Right lobe of liver (tissue), 4 donors: ENCODE measurements around the gene ASPHD2.

Experiments
- POLR2A ChIP-seq: fragments of 450-650 bp; IDR thresholded peaks from one replicate; pipeline ENCODE4 v1.6.1; 2017; ENCODE audit warnings: antibody characterized with exemption, mild to moderate bottlenecking
- TF ChIP-seq, protein P1 (sequence below), 4 donors: fragments of 200-600 bp in 3 of 4; fragments of 450-650 bp in 1 of 4; IDR thresholded peaks; one replicate each; pipeline versions ENCODE4 v1.5.1 to v1.8.0; 2016 to 2022; ENCODE audit warnings: antibody characterized with exemption in 4 of 4, mild to moderate bottlenecking in 2 of 4
- donor health status: DM: no; HTN: no; CAD: no.
- donor health status: DM: no; HTN: no; CAD: no.
- donor health status: DM: no; HTN: yes; CAD: no.

DNA sequence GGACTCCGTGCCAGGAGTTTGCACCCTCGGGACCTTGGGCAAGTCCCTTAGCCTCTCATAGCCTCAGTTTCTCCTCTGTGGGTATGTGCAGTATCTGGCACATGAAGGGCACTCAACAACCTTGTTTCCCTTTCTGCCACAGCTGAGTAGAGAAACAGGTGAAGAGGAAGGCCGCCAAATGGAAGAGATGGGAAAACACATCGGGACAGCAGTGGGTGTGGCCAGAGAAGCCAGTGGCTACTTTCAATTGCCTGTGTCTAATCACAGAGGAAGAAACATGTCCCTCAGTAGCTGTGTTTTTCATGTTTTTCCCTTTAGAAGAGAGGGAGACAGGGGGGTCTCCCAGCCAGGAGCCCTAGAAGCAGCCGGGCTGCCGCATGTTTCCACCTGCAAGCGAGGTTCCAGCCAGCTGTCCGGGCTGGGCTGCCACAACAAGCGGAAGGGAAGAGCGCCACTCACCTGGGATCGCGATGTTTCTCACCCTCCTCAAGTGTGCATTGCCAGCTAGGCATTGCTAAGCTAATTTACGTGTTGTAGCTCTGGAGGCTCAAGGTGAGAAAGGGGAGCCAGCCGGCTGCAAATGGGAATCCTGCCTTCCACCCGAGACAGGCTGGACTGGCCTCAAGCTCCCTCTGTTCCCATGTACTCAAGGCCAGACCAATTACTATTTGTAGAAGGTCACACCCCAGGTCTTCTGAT is 16.7 kb downstream of the ASPHD2 start:
- no peak for TF ChIP-seq POLR2A
- TF ChIP-seq, protein P1, sequence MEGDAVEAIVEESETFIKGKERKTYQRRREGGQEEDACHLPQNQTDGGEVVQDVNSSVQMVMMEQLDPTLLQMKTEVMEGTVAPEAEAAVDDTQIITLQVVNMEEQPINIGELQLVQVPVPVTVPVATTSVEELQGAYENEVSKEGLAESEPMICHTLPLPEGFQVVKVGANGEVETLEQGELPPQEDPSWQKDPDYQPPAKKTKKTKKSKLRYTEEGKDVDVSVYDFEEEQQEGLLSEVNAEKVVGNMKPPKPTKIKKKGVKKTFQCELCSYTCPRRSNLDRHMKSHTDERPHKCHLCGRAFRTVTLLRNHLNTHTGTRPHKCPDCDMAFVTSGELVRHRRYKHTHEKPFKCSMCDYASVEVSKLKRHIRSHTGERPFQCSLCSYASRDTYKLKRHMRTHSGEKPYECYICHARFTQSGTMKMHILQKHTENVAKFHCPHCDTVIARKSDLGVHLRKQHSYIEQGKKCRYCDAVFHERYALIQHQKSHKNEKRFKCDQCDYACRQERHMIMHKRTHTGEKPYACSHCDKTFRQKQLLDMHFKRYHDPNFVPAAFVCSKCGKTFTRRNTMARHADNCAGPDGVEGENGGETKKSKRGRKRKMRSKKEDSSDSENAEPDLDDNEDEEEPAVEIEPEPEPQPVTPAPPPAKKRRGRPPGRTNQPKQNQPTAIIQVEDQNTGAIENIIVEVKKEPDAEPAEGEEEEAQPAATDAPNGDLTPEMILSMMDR (IDR thresholded peaks at IDR 0.05) = no peak
